CD4-positive, alpha-beta T cell treated with Interleukin-21 for 1 hour (primary cell): ENCODE data around the gene CASP6.
A peak's percentile ranks its signal among the peaks of the same experiment; 100 is the strongest.

Experiments used
- DNase-seq: peaks from one replicate; pipeline ENCODE4 v3.0.0-alpha.2; 2020

CASP6 gene

GRCh38 chr4:109665783-109666485 lies 37.3 kb downstream of the CASP6 start:
- no peak for DNase-seq

- DNase-seq = no peak
These were observed 40.5 kb downstream of the CASP6 start for GRCh38 chr4:109662771-109663170.

GRCh38 chr4:109662116-109662515 lies 41.1 kb downstream of the CASP6 start:
- no peak for DNase-seq

- peak; percentile 22 for DNase-seq
These were observed 44.3 kb downstream of the CASP6 start for GRCh38 chr4:109658871-109659410.

- DNase-seq = no peak
These were observed 45.3 kb downstream of the CASP6 start for GRCh38 chr4:109657854-109658418.

- DNase-seq = no peak
These were observed 47.8 kb downstream of the CASP6 start for GRCh38 chr4:109655396-109655795.

GRCh38 chr4:109649872-109650271 lies 53.4 kb downstream of the CASP6 start:
- peak; percentile 50 for DNase-seq

- DNase-seq = peak; percentile 32
These were observed 54.2 kb downstream of the CASP6 start for GRCh38 chr4:109648997-109649575.

- DNase-seq = peak; percentile 77
These were observed 54.8 kb downstream of the CASP6 start for GRCh38 chr4:109648266-109648996.

- no peak for DNase-seq
These were observed 57.2 kb downstream of the CASP6 start for GRCh38 chr4:109645874-109646710.

GRCh38 chr4:109640644-109641043 lies 62.6 kb downstream of the CASP6 start:
- no peak for DNase-seq
